ENCODE measurements around the gene HS6ST1.

The HS6ST1 gene

DNA sequence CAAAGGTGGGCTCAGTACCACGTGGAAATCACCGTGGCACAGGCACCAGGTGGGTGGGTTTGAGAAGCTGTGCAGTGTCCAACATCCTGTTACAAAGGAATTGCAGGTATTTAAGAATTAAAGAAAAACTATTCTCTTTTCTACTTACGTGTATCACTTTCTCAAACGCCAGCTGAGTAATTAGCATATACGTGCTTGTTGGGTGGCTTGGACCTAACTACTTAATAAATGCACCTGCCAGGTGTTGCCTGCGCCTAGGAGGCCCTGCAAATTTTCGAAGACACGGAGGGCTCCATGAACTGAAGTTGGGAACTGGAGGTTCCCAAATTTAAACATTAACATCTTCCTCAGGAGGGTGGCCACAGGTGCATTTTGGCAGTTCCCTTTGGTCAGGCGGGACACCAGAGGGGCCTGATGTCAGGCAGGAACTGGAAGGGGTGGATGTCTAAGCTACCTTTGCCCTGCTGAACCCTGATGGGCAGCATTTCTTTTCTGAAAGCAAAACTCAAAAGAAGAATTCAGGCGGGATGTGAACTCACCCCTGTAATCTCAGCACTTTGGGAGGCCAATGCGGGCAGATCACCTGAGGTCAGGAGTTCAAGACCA is 84.8 kb downstream of the HS6ST1 start:
- DNase-seq (ENCODE audit: low read depth in 2 of 2) = no peak

DNA sequence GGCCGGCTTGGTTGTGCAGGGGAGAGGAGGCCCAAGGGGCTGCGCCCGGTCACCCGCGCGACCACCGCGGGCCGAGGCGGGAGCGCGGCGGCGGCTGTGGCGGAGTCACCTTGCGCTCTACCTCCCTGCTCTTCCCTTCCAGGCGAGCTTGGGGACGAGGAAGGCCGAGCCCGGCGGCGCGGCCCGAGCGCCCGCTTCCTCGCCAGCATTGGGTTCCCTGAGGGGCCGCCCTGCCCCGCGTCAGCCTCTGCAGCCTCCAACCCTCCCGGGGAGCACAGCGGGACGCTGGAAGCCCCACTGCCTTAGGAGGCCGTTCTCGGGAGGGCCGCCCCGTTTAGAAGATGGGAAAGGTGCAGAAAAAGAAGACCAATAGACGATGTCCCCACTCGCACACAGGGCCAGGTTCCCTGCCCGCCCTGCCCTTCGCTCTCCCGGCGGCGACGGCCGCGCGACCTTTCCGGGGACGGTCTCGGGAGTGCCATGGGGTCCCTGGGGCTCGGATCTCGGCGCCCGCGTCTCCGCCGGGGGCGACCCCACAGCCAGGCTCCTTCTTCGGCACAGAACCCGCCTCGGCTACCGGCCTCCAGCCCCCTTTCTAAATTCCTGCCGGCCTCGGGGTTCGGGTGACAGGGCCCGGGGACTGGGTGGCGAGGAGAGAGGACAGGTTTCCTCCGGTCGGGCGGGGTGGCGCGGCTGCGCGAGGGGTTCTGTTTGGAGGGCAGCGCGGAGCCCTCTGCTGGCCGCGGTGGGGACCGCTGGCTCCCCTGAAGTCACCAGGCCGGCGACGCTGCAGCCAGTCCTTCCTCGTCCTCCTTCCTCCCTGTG is 85.5 kb downstream of the HS6ST1 start:
- H3K4me3 ChIP-seq (replicated peaks in 1 of 2; ENCODE audit: low read depth in 2 of 2, low read length in 2 of 2) = peak overlapping the region; percentile 65 to 68
- DNase-seq (ENCODE audit: low read depth in 2 of 2) = peak; percentile 66 to 76
- TF ChIP-seq, protein P1, sequence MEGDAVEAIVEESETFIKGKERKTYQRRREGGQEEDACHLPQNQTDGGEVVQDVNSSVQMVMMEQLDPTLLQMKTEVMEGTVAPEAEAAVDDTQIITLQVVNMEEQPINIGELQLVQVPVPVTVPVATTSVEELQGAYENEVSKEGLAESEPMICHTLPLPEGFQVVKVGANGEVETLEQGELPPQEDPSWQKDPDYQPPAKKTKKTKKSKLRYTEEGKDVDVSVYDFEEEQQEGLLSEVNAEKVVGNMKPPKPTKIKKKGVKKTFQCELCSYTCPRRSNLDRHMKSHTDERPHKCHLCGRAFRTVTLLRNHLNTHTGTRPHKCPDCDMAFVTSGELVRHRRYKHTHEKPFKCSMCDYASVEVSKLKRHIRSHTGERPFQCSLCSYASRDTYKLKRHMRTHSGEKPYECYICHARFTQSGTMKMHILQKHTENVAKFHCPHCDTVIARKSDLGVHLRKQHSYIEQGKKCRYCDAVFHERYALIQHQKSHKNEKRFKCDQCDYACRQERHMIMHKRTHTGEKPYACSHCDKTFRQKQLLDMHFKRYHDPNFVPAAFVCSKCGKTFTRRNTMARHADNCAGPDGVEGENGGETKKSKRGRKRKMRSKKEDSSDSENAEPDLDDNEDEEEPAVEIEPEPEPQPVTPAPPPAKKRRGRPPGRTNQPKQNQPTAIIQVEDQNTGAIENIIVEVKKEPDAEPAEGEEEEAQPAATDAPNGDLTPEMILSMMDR (IDR thresholded peaks at IDR 0.05; ENCODE audit: low read depth, low read length) = peak; percentile 89

More for the DNA sequence above, 84.8 kb downstream of the HS6ST1 start:
- peak overlapping the region in 1 of 2 donors; percentile 65 for H3K4me3 ChIP-seq (replicated peaks in 1 of 2; ENCODE audit: low read depth in 2 of 2, low read length in 2 of 2)
- TF ChIP-seq, protein P1 (IDR thresholded peaks at IDR 0.05; ENCODE audit: low read depth, low read length) = no peak

DNA sequence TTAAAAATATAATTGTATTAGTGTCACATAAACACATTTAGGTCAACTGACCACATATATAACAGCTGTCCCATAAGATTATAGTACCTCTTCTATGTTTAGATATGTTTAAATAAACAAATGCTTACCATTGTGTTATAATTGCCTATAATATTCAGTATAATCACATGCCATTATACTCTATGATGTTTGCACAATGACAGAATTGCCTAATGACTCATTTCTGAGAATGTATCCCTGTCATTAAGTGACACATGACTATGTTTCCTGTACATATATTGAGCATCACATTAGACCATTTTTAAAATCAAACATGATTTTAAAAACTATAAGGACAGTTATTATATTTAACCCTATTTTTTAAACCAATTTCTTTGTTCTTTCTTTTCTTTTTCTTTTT is 89.8 kb downstream of the HS6ST1 start:
- DNase-seq (ENCODE audit: low read depth in 2 of 2) = peak in 1 of 2 donors; percentile 39
- TF ChIP-seq, protein P1 (IDR thresholded peaks at IDR 0.05; ENCODE audit: low read depth, low read length) = no peak

GRCh38 chr2:128227862-128228261 is 90.8 kb downstream of the HS6ST1 start:
- TF ChIP-seq, protein P1 (IDR thresholded peaks at IDR 0.05; ENCODE audit: low read depth, low read length) = no peak
- DNase-seq (ENCODE audit: low read depth in 2 of 2) = no peak
- H3K4me3 ChIP-seq (replicated peaks in 1 of 2; ENCODE audit: low read depth in 2 of 2, low read length in 2 of 2) = no peak overlapping the region

More for the DNA sequence above, 89.8 kb downstream of the HS6ST1 start:
- no peak overlapping the region for H3K4me3 ChIP-seq (replicated peaks in 1 of 2; ENCODE audit: low read depth in 2 of 2, low read length in 2 of 2)

DNA sequence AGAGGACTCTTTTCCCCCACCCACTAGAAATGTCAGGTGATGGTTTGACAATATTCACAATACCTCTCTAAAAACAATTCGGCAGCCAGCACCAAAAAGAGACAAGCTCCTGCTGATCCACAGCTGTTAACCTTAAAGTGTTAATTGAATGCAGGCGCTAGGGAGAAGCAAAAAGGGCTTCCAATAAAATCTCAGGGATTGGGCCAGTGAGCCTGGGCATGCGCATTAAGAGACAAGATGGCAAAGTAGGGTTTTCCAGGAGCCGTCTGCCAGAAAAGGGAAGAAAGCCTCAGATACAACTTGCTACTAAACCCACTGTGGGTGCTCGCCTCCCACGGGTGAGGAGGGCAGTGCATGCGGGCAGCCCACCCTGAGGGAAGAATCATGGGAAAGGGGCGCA is 98.8 kb downstream of the HS6ST1 start:
- TF ChIP-seq, protein P1 (IDR thresholded peaks at IDR 0.05; ENCODE audit: low read depth, low read length) = no peak
- H3K4me3 ChIP-seq (replicated peaks in 1 of 2; ENCODE audit: low read depth in 2 of 2, low read length in 2 of 2) = no peak overlapping the region
- no peak for DNase-seq (ENCODE audit: low read depth in 2 of 2)

GRCh38 chr2:128217671-128218070 is 101.0 kb downstream of the HS6ST1 start:
- no peak for DNase-seq (ENCODE audit: low read depth in 2 of 2)
- TF ChIP-seq, protein P1 (IDR thresholded peaks at IDR 0.05; ENCODE audit: low read depth, low read length) = no peak
- H3K4me3 ChIP-seq (replicated peaks in 1 of 2; ENCODE audit: low read depth in 2 of 2, low read length in 2 of 2) = no peak overlapping the region
